CD4-positive, alpha-beta T cell treated with Interleukin-6 for 4 hours (primary cell): ENCODE results near the gene NUMA1.

Experiments used
- DNase-seq: peaks from one replicate; pipeline ENCODE4 v3.0.0-alpha.2; 2020; ENCODE audit warnings: mixed read lengths

NUMA1 gene

GRCh38 chr11:71955898-71956456 is 124.4 kb downstream of the NUMA1 start:
- DNase-seq = no peak
